Measurements from ENCODE around the gene FER. TPM values are rescaled to one million over a fixed set of nuclear protein-coding genes. Genes with fewer than 3 reads are reported as not detected.

FER gene
- 11.2 and 13.7 TPM in 2 replicates for total RNA-seq

GRCh38 chr5:108747774-108748400 is at the start of gene FER:
FER (plus strand) TSS chr5:108747897; CDS start chr5:108798183, 50,286 bp downstream.

Data from hair follicular keratinocyte (primary cell).